Erythroblast (primary cell): ENCODE data around the gene ZNF385D.

Experiments
- GATA1 ChIP-seq: IDR thresholded peaks from 2 replicates; pipeline ENCODE4 v1.6.1; 2011; ENCODE audit warnings: low read depth, mild to moderate bottlenecking, control low read depth, low read length, moderate library complexity
- POLR2A ChIP-seq: IDR thresholded peaks from 2 replicates; pipeline ENCODE4 v1.6.1; 2011; ENCODE audit warnings: mild to moderate bottlenecking, low read length

DNA sequence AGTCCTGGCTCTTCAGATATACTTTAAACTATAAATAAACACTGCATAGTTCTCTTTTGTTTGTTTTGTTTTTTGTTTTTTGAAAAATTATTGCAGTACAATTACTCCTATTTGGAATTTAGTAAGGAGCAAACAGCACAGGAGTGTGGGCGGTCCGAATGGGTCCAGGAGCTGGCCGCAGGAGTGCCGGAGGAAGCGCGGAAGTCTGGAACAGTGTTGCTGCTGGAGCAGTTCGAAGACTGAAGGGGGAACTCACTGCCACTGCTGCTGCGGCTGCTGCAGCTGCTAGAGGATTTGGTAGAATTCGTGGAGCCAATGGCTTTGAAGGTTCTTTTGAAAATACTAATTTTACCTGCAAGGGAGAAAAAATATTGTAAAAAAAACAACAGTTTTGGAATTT is 329.9 kb downstream of the ZNF385D start:
- TF ChIP-seq POLR2A (no peak), GATA1 (no peak)
